GM13977 (cell line): Measurements from ENCODE around the gene C20orf96.

Experiments
- DNase-seq: peaks from one replicate; pipeline ENCODE4 v3.0.0; 2012; ENCODE audit warnings: low spot score
- in situ Hi-C: fragments of 300-500 bp; cut with MboI; formaldehyde crosslinking; loops from one replicate; pipeline ENCODE4 v1.12.0; 2022; ENCODE audit warnings: low sequenced_read_pairs, low pct_unique_long_range_greater_than_20kb, mixed read lengths, inconsistent platforms; ENCODE audit not compliant: unreplicated experiment
- TF ChIP-seq, protein P1 (sequence below): IDR thresholded peaks from 2 replicates; pipeline ENCODE4 v1.5.1; 2012; ENCODE audit warnings: mild to moderate bottlenecking, control low read depth; ENCODE audit not compliant: insufficient read depth; ENCODE audit errors: extremely low read depth, missing control alignments

C20orf96 gene

DNA sequence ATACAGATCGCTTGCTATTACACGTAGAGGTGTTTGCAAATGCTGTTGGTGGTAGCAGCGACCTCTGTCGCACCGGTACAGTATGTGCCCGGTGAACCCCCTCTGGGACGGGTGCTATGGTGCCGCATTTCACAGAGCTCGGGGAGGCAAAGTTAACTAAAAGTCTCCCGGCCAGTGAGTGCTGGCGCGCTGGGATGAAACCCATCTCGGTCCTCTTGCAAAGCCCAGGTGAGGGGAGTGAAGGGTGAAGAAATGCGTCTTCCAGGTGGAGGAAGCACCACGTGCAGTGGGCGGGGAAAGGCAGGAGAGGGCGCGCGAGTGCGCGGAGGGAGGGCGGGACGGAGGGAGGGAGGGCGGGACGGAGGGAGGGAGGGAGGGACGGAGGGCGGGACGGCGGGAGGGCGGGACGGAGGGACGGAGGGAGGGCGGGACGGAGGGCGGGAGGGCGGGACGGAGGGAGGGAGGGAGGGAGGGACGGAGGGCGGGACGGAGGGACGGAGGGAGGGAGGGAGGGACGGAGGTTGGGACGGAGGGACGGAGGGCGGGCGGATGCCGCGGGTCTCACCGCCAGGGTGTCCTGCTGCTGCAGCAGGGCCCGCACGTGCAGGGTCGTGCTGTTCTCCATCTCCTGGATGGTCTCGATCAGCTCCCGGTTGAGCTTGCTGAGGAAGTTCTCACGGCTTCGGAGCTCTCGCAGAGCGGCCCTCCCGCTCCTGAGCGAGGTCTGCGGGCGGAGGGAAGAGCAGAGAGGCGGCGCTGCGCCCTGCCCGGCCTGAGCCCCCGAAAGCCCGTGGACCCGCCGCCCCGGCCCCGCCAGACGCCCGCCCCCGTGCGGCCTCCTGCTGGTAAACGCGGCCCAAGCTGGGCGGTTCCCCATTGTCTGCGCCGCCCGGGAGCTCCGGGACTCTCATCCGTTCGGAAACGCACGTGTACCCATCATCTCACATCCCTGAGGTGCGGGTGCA lies 11.7 kb downstream of the C20orf96 start:
- TF ChIP-seq, protein P1, sequence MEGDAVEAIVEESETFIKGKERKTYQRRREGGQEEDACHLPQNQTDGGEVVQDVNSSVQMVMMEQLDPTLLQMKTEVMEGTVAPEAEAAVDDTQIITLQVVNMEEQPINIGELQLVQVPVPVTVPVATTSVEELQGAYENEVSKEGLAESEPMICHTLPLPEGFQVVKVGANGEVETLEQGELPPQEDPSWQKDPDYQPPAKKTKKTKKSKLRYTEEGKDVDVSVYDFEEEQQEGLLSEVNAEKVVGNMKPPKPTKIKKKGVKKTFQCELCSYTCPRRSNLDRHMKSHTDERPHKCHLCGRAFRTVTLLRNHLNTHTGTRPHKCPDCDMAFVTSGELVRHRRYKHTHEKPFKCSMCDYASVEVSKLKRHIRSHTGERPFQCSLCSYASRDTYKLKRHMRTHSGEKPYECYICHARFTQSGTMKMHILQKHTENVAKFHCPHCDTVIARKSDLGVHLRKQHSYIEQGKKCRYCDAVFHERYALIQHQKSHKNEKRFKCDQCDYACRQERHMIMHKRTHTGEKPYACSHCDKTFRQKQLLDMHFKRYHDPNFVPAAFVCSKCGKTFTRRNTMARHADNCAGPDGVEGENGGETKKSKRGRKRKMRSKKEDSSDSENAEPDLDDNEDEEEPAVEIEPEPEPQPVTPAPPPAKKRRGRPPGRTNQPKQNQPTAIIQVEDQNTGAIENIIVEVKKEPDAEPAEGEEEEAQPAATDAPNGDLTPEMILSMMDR, result no peak
- no peak for DNase-seq
- in situ Hi-C loops, result no loop called here

DNA sequence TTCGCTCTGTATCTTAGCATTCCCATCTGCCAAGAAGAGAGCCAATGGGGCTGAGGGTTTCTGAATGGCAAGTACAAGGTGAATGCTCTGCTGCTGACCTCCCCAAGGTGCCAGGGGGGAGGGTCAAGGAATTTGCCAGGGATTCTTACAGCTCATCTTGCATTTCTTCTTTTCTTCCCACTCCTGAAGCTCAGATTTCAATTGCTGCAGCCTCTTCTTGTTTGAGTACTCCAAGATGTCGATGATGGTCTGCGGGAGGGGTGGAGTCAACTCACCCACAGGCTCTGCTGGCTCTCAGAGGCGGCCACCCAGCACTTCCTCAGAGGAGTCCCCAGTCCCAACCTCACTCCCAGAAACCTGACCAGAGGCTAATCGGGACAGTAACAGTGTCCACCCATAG lies 12.4 kb downstream of the C20orf96 start:
- TF ChIP-seq, protein P1, result no peak
- in situ Hi-C loops, result no loop called here
- DNase-seq, result no peak

DNA sequence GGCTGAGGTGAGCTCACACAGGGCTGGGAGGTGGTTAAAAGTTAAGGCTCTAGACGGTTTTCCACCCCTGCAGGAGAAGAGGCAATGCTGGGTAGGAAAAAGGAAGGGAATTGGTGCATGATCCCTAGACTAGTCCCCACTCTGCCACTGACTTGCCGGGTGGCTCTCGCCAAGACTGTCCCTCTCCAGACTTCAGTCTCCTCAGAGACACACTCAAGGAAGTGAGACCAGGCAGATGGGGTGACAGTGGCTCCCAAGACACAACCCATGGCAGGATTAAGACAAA lies 13.1 kb downstream of the C20orf96 start:
- TF ChIP-seq, protein P1, result no peak
- in situ Hi-C loops, result no loop called here

DNA sequence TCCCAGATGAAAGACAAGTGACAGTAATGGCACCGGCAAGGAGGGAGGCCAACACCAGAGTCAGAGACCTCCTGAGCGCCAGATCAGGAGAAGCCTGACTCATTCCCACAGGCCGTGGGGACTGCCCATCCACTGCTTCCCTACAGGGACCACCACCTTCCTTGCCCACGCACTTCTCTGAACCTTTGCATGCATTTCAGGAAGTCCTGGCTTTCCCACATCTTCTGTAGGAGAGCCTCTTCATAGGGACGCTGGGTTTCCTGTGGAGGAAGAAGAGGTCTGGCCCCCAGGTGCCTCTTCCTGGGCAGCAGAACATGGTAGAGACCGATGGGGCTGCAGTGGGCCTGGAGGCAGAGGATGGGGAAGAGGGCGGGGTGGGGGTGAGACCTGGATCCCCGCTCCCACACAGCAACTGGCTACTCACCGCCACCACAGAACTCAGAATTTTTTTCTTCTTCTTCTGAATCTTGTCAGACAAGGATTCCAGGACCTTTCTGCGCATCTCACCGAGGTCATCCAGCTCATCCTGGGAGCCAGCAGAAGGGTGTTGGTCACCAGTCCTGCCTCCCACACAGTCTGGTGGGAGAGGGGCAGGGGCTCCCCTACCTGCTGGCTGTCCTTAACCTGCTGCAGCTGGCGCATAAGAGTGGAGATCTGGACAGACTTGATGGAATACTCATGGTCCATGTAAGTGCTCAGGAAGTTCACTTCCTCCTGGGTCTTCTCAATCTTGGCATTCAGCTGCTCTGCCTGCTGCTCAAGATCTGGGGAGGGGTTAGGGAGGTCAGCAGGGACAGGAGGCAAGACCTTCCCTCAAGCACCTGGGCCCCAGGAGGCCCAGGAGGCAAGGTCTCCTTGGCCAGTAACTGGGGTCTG lies 13.7 kb downstream of the C20orf96 start:
- in situ Hi-C loops, result no loop called here
- TF ChIP-seq, protein P1, result no peak
- DNase-seq, result no peak

More for the DNA sequence above, 13.1 kb downstream of the C20orf96 start:
- no peak for DNase-seq

DNA sequence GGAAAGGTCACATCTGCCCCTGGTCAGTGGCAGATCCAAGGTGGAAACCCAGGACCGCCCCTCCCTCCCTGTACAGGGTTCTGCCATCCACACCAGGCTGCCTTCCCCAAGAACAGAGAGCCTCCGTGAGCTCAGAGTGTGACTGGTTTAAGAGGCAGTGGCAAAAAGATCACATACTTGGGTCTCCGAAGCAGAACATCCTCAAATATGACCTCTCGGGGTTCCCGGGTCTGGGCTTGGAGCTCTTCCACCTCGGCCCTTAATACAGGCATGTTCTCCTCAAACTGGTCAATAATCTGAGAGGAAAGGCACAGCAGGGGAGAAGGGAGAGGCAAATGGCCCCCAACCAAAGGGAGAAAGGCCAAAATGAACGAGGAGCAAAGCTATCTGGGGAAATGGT lies 14.8 kb downstream of the C20orf96 start:
- in situ Hi-C loops, result no loop called here
- TF ChIP-seq, protein P1, result no peak
- DNase-seq, result no peak

DNA sequence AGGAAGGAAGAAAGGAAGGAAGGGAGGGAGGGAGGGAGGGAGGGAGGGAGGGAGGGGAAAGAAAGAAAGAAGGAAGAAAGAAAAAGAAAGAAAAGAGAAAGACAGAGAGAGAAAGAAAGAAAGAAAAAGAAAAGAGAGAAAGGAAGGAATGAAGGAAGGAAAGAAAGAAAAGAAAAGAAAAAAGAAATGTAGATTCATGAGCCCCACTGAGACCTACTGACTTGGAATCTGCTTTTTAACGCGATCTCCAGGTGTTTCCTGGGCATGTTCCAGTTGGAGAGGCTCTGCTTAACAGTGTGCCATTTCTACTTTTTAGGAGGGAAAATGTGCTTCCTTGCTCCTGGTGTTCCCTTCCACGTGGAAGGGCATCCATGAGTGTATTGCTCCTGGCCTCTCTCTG lies 16.7 kb downstream of the C20orf96 start:
- no peak for DNase-seq
- in situ Hi-C loops, result no loop called here
- TF ChIP-seq, protein P1, result no peak
